K562 (cell line): ENCODE results near the gene TTC28. TPM values are rescaled to one million over a fixed set of nuclear protein-coding genes. Genes with fewer than 3 reads are reported as not detected.

Experiments
- MLLT1 ChIP-seq, 2 experiments: fragments of 450-650 bp; IDR thresholded peaks; 2 replicates each; pipeline ENCODE4 v1.6.1; 2016
- RAD51 ChIP-seq: fragments of 450-650 bp; IDR thresholded peaks from 2 replicates; pipeline ENCODE4 v1.7.1; 2016; ENCODE audit warnings: low read depth, mild to moderate bottlenecking, borderline replicate concordance
- RBM34 ChIP-seq: fragments of 200-400 bp; formaldehyde crosslinking; IDR thresholded peaks from 2 replicates; pipeline ENCODE4 v1.6.1; 2018; ENCODE audit warnings: low read length, borderline replicate concordance; ENCODE audit not compliant: insufficient read depth
- RERE ChIP-seq: sonication (generic); formaldehyde crosslinking; IDR thresholded peaks from 2 replicates; pipeline ENCODE4 v1.8.0; 2023; ENCODE audit warnings: missing genetic modification reagents, mild to moderate bottlenecking, borderline replicate concordance
- SRSF1 ChIP-seq: fragments of 200-400 bp; formaldehyde crosslinking; IDR thresholded peaks from 2 replicates; pipeline ENCODE4 v1.6.1; 2017; ENCODE audit warnings: mild to moderate bottlenecking, low read depth, low read length, moderate library complexity
- ZNF57 ChIP-seq: fragments of 450-650 bp; formaldehyde crosslinking; IDR thresholded peaks from 2 replicates; pipeline ENCODE4 v1.4.0; 2020; ENCODE audit warnings: mild to moderate bottlenecking, moderate library complexity
- ZNF592 ChIP-seq: fragments of 450-650 bp; IDR thresholded peaks from 2 replicates; pipeline ENCODE4 v1.6.1; 2017; ENCODE audit warnings: antibody characterized with exemption, mild to moderate bottlenecking
- polyA plus RNA-seq, 8 experiments: library from polyadenylated mRNA; depleted of rRNA in 4 of 8; stranded (reverse) in 5 of 8; unstranded in 3 of 8; fragments of >200 nt; fragmentation: Nextera tagmentation in 2 of 8; fragmentation: Illumina TruSeq in 1 of 8; extraction: Ambion mirVana in 2 of 8; extraction: Trizol in 1 of 8; gene quantifications; 2 replicates each; pipeline versions ENCODE4 v1.2.1 to v1.2.3, GENCODE V29; 2011 to 2014; ENCODE audit warnings: inconsistent platforms in 1 of 8, missing spikeins in 1 of 8
- total RNA-seq, 7 experiments: library from RNA; depleted of rRNA in 6 of 7; stranded (reverse); fragments of >200 nt in 6 of 7; fragmentation: Illumina TruSeq in 2 of 7; extraction: Trizol in 2 of 7; gene quantifications; 2 replicates each; pipeline versions ENCODE4 v1.2.1 to v1.2.3, GENCODE V29; 2011 to 2021; ENCODE audit warnings: low replicate concordance in 1 of 7

Gene TTC28
- total and polyA plus RNA-seq, 9 of the 15 experiments (the other 6 are each of a cell fraction or from before 2014, with no cell fraction given) = 0.22 to 10.7 (median 3.1) TPM

GRCh38 chr22:28002863-28003565 is 676.6 kb downstream of the TTC28 start (continued):
- TF ChIP-seq ZNF592 (no peak), RAD51 (no peak), RBM34 (no peak), MLLT1 (IDR thresholded peaks at IDR 0.05) (no peak), ZNF57 (no peak), SRSF1 (no peak), RERE (CRISPR knock-in tag) (no peak)
- TF ChIP-seq, all 486 proteins: peak for 0
